BLaER1 treated with 17β-estradiol and CSF1 and Interleukin-3, amounts not matched to agents 10 nM and 100 nM (cell line): ENCODE measurements around the gene NCAPH2.
"Not testable (repeated sequence)": the region's sequence is repeated elsewhere in the genome, so short reads cannot be mapped to it uniquely, and the experiment has no call there.

Source experiments
- H3K27ac ChIP-seq, 11 experiments: shearing (Covaris generic); formaldehyde crosslinking; 2 replicates each; pipeline ENCODE4 v1.8.1; 2022
- H3K27me3 ChIP-seq, 11 experiments: shearing (Covaris generic); formaldehyde crosslinking; 2 replicates each; pipeline ENCODE4 v1.8.1; 2022
- H3K36me3 ChIP-seq, 11 experiments: shearing (Covaris generic); formaldehyde crosslinking; 2 replicates each; pipeline ENCODE4 v1.8.1; 2022
- H3K4me1 ChIP-seq, 10 experiments: shearing (Covaris generic); formaldehyde crosslinking; 2 replicates each; pipeline ENCODE4 v1.8.1; 2022
- H3K4me2 ChIP-seq, 11 experiments: shearing (Covaris generic); formaldehyde crosslinking; 2 replicates each; pipeline ENCODE4 v1.8.1; 2022
- H3K4me3 ChIP-seq, 10 experiments: shearing (Covaris generic); formaldehyde crosslinking; 2 replicates each; pipeline ENCODE4 v1.8.1; 2022
- H3K9ac ChIP-seq, 11 experiments: shearing (Covaris generic); formaldehyde crosslinking; 2 replicates each; pipeline ENCODE4 v1.8.1; 2022
- H3K9me3 ChIP-seq, 11 experiments: shearing (Covaris generic); formaldehyde crosslinking; replicated peaks in 1 of 11; 2 replicates each; pipeline ENCODE4 v1.8.1; 2022
- H4K20me1 ChIP-seq, 11 experiments: shearing (Covaris generic); formaldehyde crosslinking; 2 replicates each; pipeline ENCODE4 v1.8.1; 2022
- Cebpa-rat ChIP-seq, 11 experiments: shearing (Covaris generic); IDR thresholded peaks; 2 replicates each; pipeline ENCODE4 v1.8.1; 2022

The NCAPH2 gene

GRCh38 chr22:50530580-50530876 lies 22.5 kb downstream of the NCAPH2 start:
- Histone ChIP-seq H3K27me3 (peaks cover 43 to 65% (median 61%) of the 10 kb centered on the region in 11 experiments), H3K36me3 (no peaks in the 10 kb centered on the region; a peak in 1 of 22 replicates), H3K9me3 (peaks cover 10 to 52% (median 25%) of the 10 kb centered on the region in 11 experiments; a peak in 20 of 22 replicates), H3K4me3 (peak overlapping the region; percentile 48 to 65 (median 54)), H4K20me1 (peaks cover 0 to 17% (median 0%) of the 10 kb centered on the region in 11 experiments; a peak in 4 of 22 replicates), H3K9ac (peak overlapping the region; percentile 49 to 96 (median 66); a peak in 21 of 22 replicates), H3K4me2 (peak overlapping the region; percentile 74 to 99 (median 96)), H3K27ac (peak overlapping the region; percentile 25 to 94 (median 73); a peak in 21 of 22 replicates), H3K4me1 (peaks cover 34 to 75% (median 56%) of the 10 kb centered on the region in 10 experiments)
- no peak for TF ChIP-seq Cebpa-rat (IDR thresholded peaks at IDR 0.05)

DNA sequence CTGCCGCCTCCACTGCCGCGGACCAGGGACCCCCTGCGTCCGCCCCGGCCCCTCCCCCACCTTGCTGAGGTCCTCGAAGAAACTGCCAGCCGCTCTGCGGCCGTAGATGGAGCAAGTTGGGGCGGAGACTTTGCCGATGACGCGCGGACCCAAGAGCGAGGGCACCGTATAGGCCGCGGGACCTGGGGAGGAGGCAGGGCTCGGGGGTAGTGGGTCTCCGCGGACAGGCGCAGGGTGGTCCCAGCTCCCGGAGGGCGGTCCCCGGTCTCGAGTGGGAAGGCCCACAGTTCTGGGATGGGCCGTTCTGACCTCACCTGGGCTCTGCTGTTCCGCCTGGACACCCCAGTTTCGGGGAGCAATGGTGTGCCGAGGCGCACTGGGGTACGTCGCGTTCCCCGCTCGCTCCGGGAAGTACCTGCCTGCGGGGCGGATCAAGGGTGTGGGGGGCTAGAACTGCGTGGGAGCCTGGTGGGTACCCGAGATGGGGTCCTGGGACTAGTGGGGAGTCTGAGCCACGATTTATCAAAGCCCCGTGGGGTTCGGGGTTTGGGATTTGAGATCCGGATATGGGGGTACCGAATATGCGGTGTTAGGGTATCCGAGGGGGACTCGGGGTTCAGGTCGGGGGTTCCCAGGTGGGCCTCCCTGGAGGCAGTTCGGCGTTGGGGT lies 23.0 kb downstream of the NCAPH2 start:
- Histone ChIP-seq H3K27me3 (peaks cover 43 to 65% (median 61%) of the 10 kb centered on the region in 11 experiments), H3K4me2 (peak overlapping the region; percentile 74 to 99 (median 96)), H3K9me3 (peaks cover 10 to 57% (median 25%) of the 10 kb centered on the region in 11 experiments; a peak in 20 of 22 replicates), H3K4me3 (peak overlapping the region; percentile 48 to 65 (median 54)), H3K27ac (peak overlapping the region; percentile 21 to 94 (median 73); a peak in 19 of 22 replicates), H3K9ac (peak overlapping the region; percentile 49 to 96 (median 66); a peak in 20 of 22 replicates), H3K36me3 (no peaks in the 10 kb centered on the region; a peak in 1 of 22 replicates), H4K20me1 (peaks cover 0 to 17% (median 0%) of the 10 kb centered on the region in 11 experiments; a peak in 4 of 22 replicates), H3K4me1 (peaks cover 34 to 75% (median 56%) of the 10 kb centered on the region in 10 experiments)
- TF ChIP-seq Cebpa-rat (IDR thresholded peaks at IDR 0.05): no peak

DNA sequence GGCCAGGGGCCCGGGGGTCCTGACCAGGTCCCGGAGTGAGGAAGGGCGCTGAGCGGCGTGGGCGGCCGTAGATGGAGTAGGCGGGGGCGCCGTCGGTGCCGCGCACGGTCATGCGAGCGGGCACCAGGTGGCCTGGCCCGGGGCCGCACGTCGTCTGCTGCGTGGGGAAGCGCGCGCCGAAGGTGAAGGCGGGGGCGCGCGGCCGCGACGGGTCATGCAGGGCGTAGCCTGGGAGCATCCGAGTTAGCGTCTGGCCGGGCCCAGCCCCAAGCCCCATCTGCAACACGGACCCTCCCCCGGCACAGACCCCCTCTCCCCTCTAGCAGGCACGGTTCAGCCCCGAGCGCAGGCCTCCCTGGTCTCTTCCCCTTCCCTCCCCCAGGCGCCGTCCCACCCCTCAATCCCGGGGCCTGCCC lies 23.5 kb downstream of the NCAPH2 start:
- H3K27me3 ChIP-seq: peaks cover 43 to 65% (median 61%) of the 10 kb centered on the region in 11 experiments
- H3K36me3 ChIP-seq: no peaks in the 10 kb centered on the region; a peak in 1 of 22 replicates
- peak overlapping the region in 8 of 11 experiments; percentile 57 to 96 (median 68); a peak in 12 of 22 replicates for H3K9ac ChIP-seq
- peaks cover 10 to 63% (median 25%) of the 10 kb centered on the region in 11 experiments; a peak in 20 of 22 replicates for H3K9me3 ChIP-seq
- peaks cover 0 to 17% (median 0%) of the 10 kb centered on the region in 11 experiments; a peak in 4 of 22 replicates for H4K20me1 ChIP-seq
- peak overlapping the region; percentile 74 to 99 (median 96) for H3K4me2 ChIP-seq
- H3K27ac ChIP-seq: peak overlapping the region in 9 of 11 experiments; percentile 21 to 94 (median 74); a peak in 13 of 22 replicates
- no peak for TF ChIP-seq Cebpa-rat (IDR thresholded peaks at IDR 0.05)
- H3K4me1 ChIP-seq: peaks cover 32 to 74% (median 54%) of the 10 kb centered on the region in 10 experiments
- H3K4me3 ChIP-seq: peak overlapping the region in 9 of 10 experiments; percentile 48 to 65 (median 54); a peak in 16 of 20 replicates

DNA sequence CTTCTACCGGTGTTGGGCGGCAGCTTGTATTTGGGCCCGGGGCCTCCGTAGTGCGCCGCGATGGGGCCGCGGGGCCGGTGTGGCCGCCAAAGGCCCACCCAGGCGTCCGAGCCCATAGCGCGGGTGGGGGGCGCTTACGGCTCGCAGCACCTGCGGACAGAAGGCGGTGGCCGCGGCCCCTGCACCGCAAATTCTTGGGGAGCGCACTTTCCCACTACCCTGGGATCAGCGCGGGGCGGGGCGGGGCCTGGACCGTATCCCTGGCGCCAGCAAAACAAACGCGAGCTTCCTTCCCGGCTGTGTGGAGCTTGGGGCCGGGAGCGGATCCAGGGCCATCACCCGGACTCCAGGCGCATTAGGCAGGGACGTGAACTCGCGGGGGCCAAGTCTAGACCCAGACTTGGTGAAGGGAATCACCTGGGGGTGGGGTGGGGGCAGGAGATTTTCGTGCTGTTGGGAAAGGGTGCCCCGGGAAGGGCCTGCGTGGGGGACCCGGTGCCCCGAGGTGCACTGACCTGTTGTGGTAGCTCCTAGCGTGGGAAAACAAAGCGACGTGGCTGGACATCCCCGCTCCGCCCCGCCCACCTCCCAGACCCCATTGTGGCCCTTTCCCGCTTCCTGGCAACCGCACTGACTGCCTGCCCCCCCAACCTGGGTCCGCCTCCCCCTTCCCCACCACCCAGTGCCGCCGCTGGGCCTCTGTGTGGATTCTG lies 24.1 kb downstream of the NCAPH2 start:
- Histone ChIP-seq H3K4me3 (peak overlapping the region in 5 of 10 experiments; percentile 52 to 65 (median 54); a peak in 8 of 20 replicates), H3K36me3 (peaks cover 0 to 3% (median 0%) of the 10 kb centered on the region in 11 experiments; a peak in 1 of 22 replicates), H3K9me3 (peaks cover 10 to 68% (median 25%) of the 10 kb centered on the region in 11 experiments; a peak in 20 of 22 replicates), H3K4me1 (peaks cover 27 to 70% (median 49%) of the 10 kb centered on the region in 10 experiments), H4K20me1 (peaks cover 0 to 17% (median 0%) of the 10 kb centered on the region in 11 experiments; a peak in 4 of 22 replicates), H3K9ac (peak overlapping the region in 4 of 11 experiments; percentile 71 to 96 (median 82); a peak in 6 of 22 replicates), H3K27ac (peak overlapping the region in 5 of 11 experiments; percentile 74 to 94 (median 77); a peak in 6 of 22 replicates), H3K4me2 (peak overlapping the region in 6 of 11 experiments; percentile 95 to 99 (median 97); a peak in 9 of 22 replicates), H3K27me3 (peaks cover 43 to 65% (median 61%) of the 10 kb centered on the region in 11 experiments)
- no peak for TF ChIP-seq Cebpa-rat (IDR thresholded peaks at IDR 0.05)

- Histone ChIP-seq H4K20me1 (peaks cover 0 to 17% (median 0%) of the 10 kb centered on the region in 11 experiments; a peak in 4 of 22 replicates), H3K27ac (peak overlapping the region in 1 of 11 experiments; percentile 24; a peak in 1 of 22 replicates), H3K4me2 (peak overlapping the region in 2 of 11 experiments; percentile 12 to 59; a peak in 2 of 22 replicates), H3K4me3 (no peak overlapping the region), H3K27me3 (peaks cover 43 to 63% (median 61%) of the 10 kb centered on the region in 11 experiments), H3K4me1 (peaks cover 17 to 70% (median 44%) of the 10 kb centered on the region in 10 experiments), H3K9ac (no peak overlapping the region), H3K9me3 (peaks cover 10 to 78% (median 29%) of the 10 kb centered on the region in 11 experiments; a peak in 20 of 22 replicates), H3K36me3 (peaks cover 0 to 11% (median 0%) of the 10 kb centered on the region in 11 experiments; a peak in 4 of 22 replicates)
- no peak for TF ChIP-seq Cebpa-rat (IDR thresholded peaks at IDR 0.05)
Observed at GRCh38 chr22:50532824-50533796, 25.1 kb downstream of the NCAPH2 start.

DNA sequence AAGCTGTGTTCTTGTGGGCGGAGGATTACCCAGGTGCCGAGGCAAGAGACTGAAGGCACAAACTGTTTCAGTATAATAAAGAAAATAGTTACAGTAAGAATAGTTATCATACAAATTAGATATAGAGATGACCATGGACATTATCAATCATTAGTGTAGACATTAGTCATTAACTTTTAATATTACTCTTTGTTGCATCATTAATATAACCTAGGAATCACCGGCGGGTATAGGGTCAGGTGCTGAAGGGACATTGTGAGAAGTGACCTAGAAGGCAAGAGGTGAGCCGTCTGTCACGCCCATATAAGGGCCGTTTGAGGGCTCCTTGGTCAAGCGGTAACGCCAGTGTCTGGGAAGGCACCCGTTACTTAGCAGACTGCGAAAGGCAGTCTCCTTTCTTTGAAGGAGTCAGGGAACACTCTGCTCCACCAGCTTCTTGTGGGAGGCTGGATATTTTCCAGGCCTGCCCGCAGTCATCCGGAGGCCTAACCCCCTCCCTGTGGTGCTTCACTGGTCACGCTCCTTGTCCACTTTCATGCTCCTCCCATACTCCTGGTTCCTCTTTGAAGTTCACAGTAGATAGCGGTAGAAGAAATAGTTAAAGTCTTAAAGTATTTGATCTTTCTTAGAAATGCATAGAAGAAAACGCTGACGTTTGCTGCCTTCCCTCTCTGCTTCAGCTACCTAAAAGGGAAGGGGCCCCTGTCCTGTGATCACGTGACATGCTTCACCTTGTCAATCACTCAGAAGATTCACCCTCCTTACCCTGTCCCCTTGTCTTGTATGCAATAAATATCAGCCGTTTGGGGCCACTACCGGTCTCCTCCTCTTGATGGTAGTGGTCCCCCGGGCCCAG lies 26.1 kb downstream of the NCAPH2 start:
- peaks cover 0 to 17% (median 0%) of the 10 kb centered on the region in 11 experiments; a peak in 4 of 22 replicates for H4K20me1 ChIP-seq
- peaks cover 10 to 83% (median 39%) of the 10 kb centered on the region in 11 experiments; a peak in 20 of 22 replicates for H3K9me3 ChIP-seq
- H3K27ac ChIP-seq: peak overlapping the region in 4 of 11 experiments; percentile 9 to 37 (median 22); a peak in 5 of 22 replicates
- H3K36me3 ChIP-seq: peaks cover 0 to 16% (median 0%) of the 10 kb centered on the region in 11 experiments; a peak in 4 of 22 replicates
- H3K4me2 ChIP-seq: peak overlapping the region in 8 of 11 experiments; percentile 6 to 59 (median 22); a peak in 7 of 22 replicates
- H3K4me1 ChIP-seq: peaks cover 19 to 70% (median 44%) of the 10 kb centered on the region in 10 experiments
- H3K9ac ChIP-seq, H3K4me3 ChIP-seq: not testable (repeated sequence)
- peaks cover 43 to 56% (median 52%) of the 10 kb centered on the region in 11 experiments for H3K27me3 ChIP-seq
